K562 (cell line): ENCODE data around the gene RAPGEF5. TPM values are rescaled to one million over a fixed set of nuclear protein-coding genes. Genes with fewer than 3 reads are reported as not detected.

Experiments
- ATF7 ChIP-seq: fragments of 450-650 bp; IDR thresholded peaks from 2 replicates; pipeline ENCODE4 v1.7.1; 2014; ENCODE audit warnings: mild to moderate bottlenecking, moderate library complexity
- CBX1 ChIP-seq: sonication (generic); IDR thresholded peaks from 2 replicates; pipeline ENCODE4 v1.6.1; 2016; ENCODE audit warnings: antibody characterized with exemption, low read depth, mild to moderate bottlenecking
- EWSR1 ChIP-seq: fragments of 450-650 bp; IDR thresholded peaks from 2 replicates; pipeline ENCODE4 v1.6.1; 2018; ENCODE audit warnings: borderline replicate concordance, mild to moderate bottlenecking, low read depth, moderate library complexity; ENCODE audit not compliant: partially characterized antibody
- GATAD2A ChIP-seq: fragments of 450-650 bp; IDR thresholded peaks from 2 replicates; pipeline ENCODE4 v1.6.1; 2017
- HDAC2 ChIP-seq: fragments of 450-650 bp; IDR thresholded peaks from 2 replicates; pipeline ENCODE4 v1.6.1; 2016; ENCODE audit warnings: mild to moderate bottlenecking
- MLX ChIP-seq, 2 experiments: fragments of 450-650 bp in 1 of 2; sonication (generic) in 1 of 2; formaldehyde crosslinking; conservative IDR thresholded peaks; 2 replicates each; pipeline versions ENCODE4 v1.4.0 to v1.8.1; 2020 to 2022; ENCODE audit warnings: mild to moderate bottlenecking in 1 of 2, missing genetic modification reagents in 1 of 2
- MTA1 ChIP-seq: fragments of 450-650 bp; IDR thresholded peaks from 2 replicates; pipeline ENCODE4 v1.6.1; 2017; ENCODE audit warnings: borderline replicate concordance
- NFATC3 ChIP-seq: fragments of 450-650 bp; IDR thresholded peaks from 2 replicates; pipeline ENCODE4 v1.6.1; 2017; ENCODE audit warnings: mild to moderate bottlenecking
- NFRKB ChIP-seq: fragments of 450-650 bp; IDR thresholded peaks from 2 replicates; pipeline ENCODE4 v1.6.1; 2016; ENCODE audit warnings: low read depth
- PML ChIP-seq: IDR thresholded peaks from 2 replicates; pipeline ENCODE4 v1.6.1; 2012; ENCODE audit warnings: low read length, inconsistent platforms
- POLR2B ChIP-seq: fragments of 450-650 bp; IDR thresholded peaks from 2 replicates; pipeline ENCODE4 v1.6.1; 2018; ENCODE audit warnings: low read depth; ENCODE audit not compliant: partially characterized antibody
- RBM39 ChIP-seq: fragments of 200-400 bp; formaldehyde crosslinking; optimal IDR thresholded peaks from 2 replicates; pipeline ENCODE3; 2018; ENCODE audit warnings: low read depth, low read length
- REST ChIP-seq, 2 experiments: fragments of 450-650 bp; formaldehyde crosslinking in 1 of 2; IDR thresholded peaks; 2 replicates each; pipeline versions ENCODE4 v1.4.0 to v1.6.1; 2014 to 2020; ENCODE audit warnings: mild to moderate bottlenecking in 2 of 2, borderline replicate concordance in 1 of 2, low read depth in 1 of 2
- RFX7 ChIP-seq: fragments of 250-450 bp; sonication (Bioruptor Pico); IDR thresholded peaks from 2 replicates; pipeline ENCODE4 v1.5.1; 2021; ENCODE audit warnings: mild to moderate bottlenecking
- TARDBP ChIP-seq: fragments of 450-650 bp; IDR thresholded peaks from 2 replicates; pipeline ENCODE4 v1.6.1; 2016
- U2AF2 ChIP-seq: fragments of 200-400 bp; formaldehyde crosslinking; optimal IDR thresholded peaks from 2 replicates; pipeline ENCODE3; 2017; ENCODE audit warnings: low read depth, mild to moderate bottlenecking, low read length
- ZNF668 ChIP-seq: fragments of 250-450 bp; sonication (Bioruptor Pico); IDR thresholded peaks from 2 replicates; pipeline ENCODE4 v1.8.0; 2022; ENCODE audit warnings: mild to moderate bottlenecking, inconsistent platforms
- ZNF696 ChIP-seq: fragments of 250-450 bp; sonication (Bioruptor Pico); conservative IDR thresholded peaks from 2 replicates; pipeline ENCODE4 v1.4.0; 2020; ENCODE audit warnings: mild to moderate bottlenecking, moderate library complexity
- polyA plus RNA-seq, 8 experiments: library from polyadenylated mRNA; depleted of rRNA in 4 of 8; stranded (reverse) in 5 of 8; unstranded in 3 of 8; fragments of >200 nt; fragmentation: Nextera tagmentation in 2 of 8; fragmentation: Illumina TruSeq in 1 of 8; extraction: Ambion mirVana in 2 of 8; extraction: Trizol in 1 of 8; gene quantifications; 2 replicates each; pipeline versions ENCODE4 v1.2.1 to v1.2.3, GENCODE V29; 2011 to 2014; ENCODE audit warnings: inconsistent platforms in 1 of 8, missing spikeins in 1 of 8
- total RNA-seq, 7 experiments: library from RNA; depleted of rRNA in 6 of 7; stranded (reverse); fragments of >200 nt in 6 of 7; fragmentation: Illumina TruSeq in 2 of 7; extraction: Trizol in 2 of 7; gene quantifications; 2 replicates each; pipeline versions ENCODE4 v1.2.1 to v1.2.3, GENCODE V29; 2011 to 2021; ENCODE audit warnings: low replicate concordance in 1 of 7
- TF ChIP-seq, protein P1 (sequence below), 2 experiments: IDR thresholded peaks; 2 replicates each; pipeline ENCODE4 v1.6.1; 2011; ENCODE audit warnings: borderline replicate concordance in 1 of 2, control low read depth in 1 of 2, low read depth in 1 of 2, low read length in 1 of 2, mild to moderate bottlenecking in 1 of 2, mixed read lengths in 1 of 2, moderate library complexity in 1 of 2; ENCODE audit not compliant: insufficient read depth in 1 of 2, insufficient read length in 1 of 2, poor library complexity in 1 of 2, severe bottlenecking in 1 of 2; ENCODE audit errors: extremely low read depth in 1 of 2

The RAPGEF5 gene
- total and polyA plus RNA-seq, 9 of the 15 experiments (the other 6 are each of a cell fraction or from before 2014, with no cell fraction given), result 0.39 to 2.0 (median 1.1) TPM

DNA sequence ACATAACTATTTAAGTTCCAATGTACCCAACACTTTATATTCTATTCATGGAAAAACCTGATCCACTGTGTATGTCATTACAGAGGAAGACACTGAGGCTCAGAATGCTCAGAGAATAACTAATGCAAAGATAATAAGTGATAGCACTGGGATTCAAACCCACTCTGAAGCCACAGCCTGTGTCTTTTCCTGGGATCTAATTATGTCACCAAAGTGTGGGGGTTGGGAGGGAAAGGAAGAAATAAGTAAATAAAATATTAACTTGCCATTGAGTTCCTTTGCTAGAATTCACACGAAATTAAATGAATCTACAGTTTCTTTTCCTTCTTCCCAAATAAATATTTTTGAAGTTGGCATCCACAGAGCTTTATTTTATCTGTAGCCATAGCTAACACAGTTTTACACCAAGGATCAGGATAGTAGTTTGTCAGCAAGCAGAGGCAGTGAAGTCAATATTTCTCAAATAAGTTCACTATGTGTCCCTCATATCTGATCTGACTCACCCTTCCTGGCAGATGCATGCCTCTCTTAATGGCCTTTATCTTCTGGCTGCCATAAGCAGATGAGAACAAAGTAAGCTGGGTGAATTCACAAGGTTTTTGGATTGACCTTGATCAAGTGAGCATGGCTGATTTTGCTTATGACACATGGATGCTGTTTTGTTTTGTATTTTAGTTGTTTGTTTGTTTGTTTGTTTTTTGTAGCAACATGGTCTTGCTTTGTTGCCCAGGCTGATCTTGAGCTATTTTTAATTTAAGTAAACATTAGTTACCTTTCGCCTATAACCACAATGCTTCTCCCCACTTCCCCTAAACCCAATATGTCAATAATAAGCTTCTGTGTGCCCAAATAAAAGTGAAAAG is 6.3 kb downstream of the RAPGEF5 start (continued):
- TF ChIP-seq PML (peak; percentile 96), MTA1 (peak; percentile 84), NFATC3 (peak; percentile 88), HDAC2 (peak; percentile 90; the same call in 1 of the 2 replicates), REST (IDR thresholded peaks at IDR 0.05; ENCODE audit: borderline replicate concordance) (peak; percentile 44; the same call in 1 of the 2 replicates), REST (CRISPR knock-in tag; IDR thresholded peaks at IDR 0.05; ENCODE audit: low read depth) (no peak), POLR2B (no peak), ZNF668 (CRISPR knock-in tag) (no peak), NFRKB (peak; percentile 86; the same call in 1 of the 2 replicates), ZNF696 (CRISPR knock-in tag) (no peak), EWSR1 (no peak), ATF7 (peak; percentile 93), U2AF2 (no peak), MLX (CRISPR knock-in tag; conservative IDR thresholded peaks at IDR 0.05) (no peak), RFX7 (CRISPR knock-in tag) (no peak), GATAD2A (peak; percentile 92), CBX1 (no peak), RBM39 (no peak), TARDBP (no peak)
- TF ChIP-seq, protein P1, sequence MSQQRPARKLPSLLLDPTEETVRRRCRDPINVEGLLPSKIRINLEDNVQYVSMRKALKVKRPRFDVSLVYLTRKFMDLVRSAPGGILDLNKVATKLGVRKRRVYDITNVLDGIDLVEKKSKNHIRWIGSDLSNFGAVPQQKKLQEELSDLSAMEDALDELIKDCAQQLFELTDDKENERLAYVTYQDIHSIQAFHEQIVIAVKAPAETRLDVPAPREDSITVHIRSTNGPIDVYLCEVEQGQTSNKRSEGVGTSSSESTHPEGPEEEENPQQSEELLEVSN (IDR thresholded peaks at IDR 0.05; ENCODE audit: borderline replicate concordance in 1 of 2, extremely low read depth in 1 of 2, insufficient read depth in 1 of 2, insufficient read length in 1 of 2, low read depth in 1 of 2, low read length in 1 of 2, poor library complexity in 1 of 2, severe bottlenecking in 1 of 2), result no peak
